SK-N-SH (cell line): ENCODE data around the gene PPP1R37.

ENCODE experiments used
- CTCF ChIP-seq: fragments of 200-600 bp; sonication (generic); IDR thresholded peaks from 2 replicates; pipeline ENCODE4 v1.6.1; 2017; ENCODE audit warnings: antibody characterized with exemption, mild to moderate bottlenecking, moderate library complexity
- GABPA ChIP-seq: IDR thresholded peaks from 2 replicates; pipeline ENCODE4 v1.4.0; 2012; ENCODE audit warnings: low read depth, mild to moderate bottlenecking
- GATA2 ChIP-seq: sonication (generic); formaldehyde crosslinking; IDR thresholded peaks from 2 replicates; pipeline ENCODE4 v1.5.0; 2020; ENCODE audit warnings: mild to moderate bottlenecking, missing genetic modification reagents
- NRF1 ChIP-seq: IDR thresholded peaks from 2 replicates; pipeline ENCODE4 v1.6.1; 2012; ENCODE audit warnings: low read depth, mild to moderate bottlenecking, low read length
- POLR2AphosphoS5 ChIP-seq: IDR thresholded peaks from 2 replicates; pipeline ENCODE4 v1.6.1; 2012; ENCODE audit warnings: low read depth, low read length
- RFX5 ChIP-seq: IDR thresholded peaks from 2 replicates; pipeline ENCODE4 v1.6.1; 2012; ENCODE audit warnings: mild to moderate bottlenecking, improper control_type of control experiment, low read length
- TF ChIP-seq, protein P1 (sequence below): fragments of 150-350 bp; IDR thresholded peaks from 2 replicates; pipeline ENCODE4 v1.6.1; 2017; ENCODE audit warnings: antibody characterized with exemption, low read length, low read depth, borderline replicate concordance

- TF ChIP-seq POLR2AphosphoS5 (no peak), CTCF (no peak), RFX5 (no peak), GATA2 (CRISPR knock-in tag) (no peak), GABPA (no peak), NRF1 (no peak)
- TF ChIP-seq, protein P1, sequence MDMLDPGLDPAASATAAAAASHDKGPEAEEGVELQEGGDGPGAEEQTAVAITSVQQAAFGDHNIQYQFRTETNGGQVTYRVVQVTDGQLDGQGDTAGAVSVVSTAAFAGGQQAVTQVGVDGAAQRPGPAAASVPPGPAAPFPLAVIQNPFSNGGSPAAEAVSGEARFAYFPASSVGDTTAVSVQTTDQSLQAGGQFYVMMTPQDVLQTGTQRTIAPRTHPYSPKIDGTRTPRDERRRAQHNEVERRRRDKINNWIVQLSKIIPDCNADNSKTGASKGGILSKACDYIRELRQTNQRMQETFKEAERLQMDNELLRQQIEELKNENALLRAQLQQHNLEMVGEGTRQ = no peak
These were observed 29.9 kb downstream of the PPP1R37 start for GRCh38 chr19:45122832-45123231.
